HCT116 (cell line): ENCODE results near the gene MBD5. TPM values are rescaled to one million over a fixed set of nuclear protein-coding genes. Genes with fewer than 3 reads are reported as not detected.

ENCODE experiments used
- ATAC-seq: fragments of 200-7000 bp; cut with Tn5 transposase; 2 replicates; pipeline ENCODE4 v1.9.1; 2020; ENCODE audit warnings: mild to moderate bottlenecking, moderate library complexity
- BruUV-seq: library from RNA; stranded (reverse); fragments of 400-500 nt; replicated peaks from 2 replicates; lab custom pipeline; 2021; lab: Mats Ljungman, UMichigan
- CTCF ChIA-PET: fragments of 300-600 bp; sonication (Branson Sonifier 250); formaldehyde crosslinking; loops from one replicate; lab custom pipeline; 2021; ENCODE audit warnings: antibody characterized with exemption; lab: Charles Lee
- POLR2A ChIA-PET: fragments of 300-600, 350-600 bp; sonication (Branson Sonifier 250); formaldehyde crosslinking; loops from one replicate; lab custom pipeline; 2021; ENCODE audit warnings: antibody characterized with exemption; lab: Charles Lee
- RAD21 ChIA-PET, 2 experiments: fragments of 300-600 bp; sonication (Branson Sonifier 250); formaldehyde crosslinking; loops; one replicate each; lab custom pipeline; 2023; ENCODE audit warnings: low total read pairs in 2 of 2; ENCODE audit not compliant: uncharacterized antibody in 2 of 2, unreplicated experiment in 2 of 2, low non-redundant PET in 1 of 2; lab: Charles Lee
- DNase-seq: peaks from one replicate; pipeline ENCODE4 v3.0.0-alpha.2; 2010; ENCODE audit warnings: low read depth, low spot score
- H2AFZ ChIP-seq: fragments of 200-600 bp; shearing (Covaris generic), sonication (generic); 2 replicates; pipeline ENCODE4 v1.6.1; 2017; ENCODE audit warnings: low read depth, mixed run types, mixed read lengths, antibody characterized with exemption, low read length; ENCODE audit not compliant: poor library complexity, severe bottlenecking
- H3K27ac ChIP-seq: 2 replicates; pipeline ENCODE4 v1.5.1; 2012; ENCODE audit warnings: low read depth, low read length
- H3K27me3 ChIP-seq: fragments of 200-600 bp; sonication (generic); 2 replicates; pipeline ENCODE4 v1.6.1; 2016; ENCODE audit warnings: mixed run types, low read length, mixed read lengths; ENCODE audit not compliant: insufficient read depth
- H3K36me3 ChIP-seq, 2 experiments: fragments of 200-500 bp in 1 of 2; fragments of 200-600 bp in 1 of 2; sonication (Bioruptor generic) in 1 of 2; sonication (generic) in 1 of 2; 2 replicates each; pipeline versions ENCODE4 v1.5.1 to v1.6.1; 2014 to 2016; ENCODE audit warnings: low read length in 2 of 2, inconsistent platforms in 1 of 2, mixed read lengths in 1 of 2, mixed run types in 1 of 2; ENCODE audit not compliant: insufficient read depth in 2 of 2, control insufficient read depth in 1 of 2
- H3K4me1 ChIP-seq, 2 experiments: fragments of 200-600 bp in 1 of 2; sonication (generic) in 1 of 2; 2 replicates each; pipeline versions ENCODE4 v1.5.1 to v1.6.1; 2012 to 2017; ENCODE audit warnings: low read length in 2 of 2, inconsistent platforms in 1 of 2, mild to moderate bottlenecking in 1 of 2, mixed read lengths in 1 of 2, mixed run types in 1 of 2, moderate library complexity in 1 of 2; ENCODE audit not compliant: insufficient read depth in 2 of 2, control insufficient read depth in 1 of 2
- H3K4me2 ChIP-seq: fragments of 200-600 bp; sonication (generic); 2 replicates; pipeline ENCODE4 v1.6.1; 2017; ENCODE audit warnings: mixed run types, low read length, mixed read lengths
- H3K4me3 ChIP-seq, 2 experiments: fragments of 200-600 bp in 1 of 2; sonication (generic) in 1 of 2; replicated peaks in 1 of 2; 2 replicates each; pipeline ENCODE4 v1.5.1; 2011 to 2016; ENCODE audit warnings: low read length in 2 of 2, control low read depth in 1 of 2, low read depth in 1 of 2, mild to moderate bottlenecking in 1 of 2, mixed read lengths in 1 of 2, mixed run types in 1 of 2
- H3K79me2 ChIP-seq: fragments of 200-600 bp; sonication (generic); 2 replicates; pipeline ENCODE4 v1.6.1; 2017; ENCODE audit warnings: mild to moderate bottlenecking, mixed run types, low read length, moderate library complexity, mixed read lengths; ENCODE audit not compliant: insufficient read depth
- H3K9ac ChIP-seq: fragments of 200-600 bp; sonication (generic); 2 replicates; pipeline ENCODE4 v1.6.1; 2016; ENCODE audit warnings: low read length, mixed read lengths
- H3K9me2 ChIP-seq: fragments of 200-600 bp; sonication (generic), shearing (Covaris generic); 2 replicates; pipeline ENCODE4 v1.6.1; 2017; ENCODE audit warnings: mixed run types, mild to moderate bottlenecking, moderate library complexity; ENCODE audit not compliant: insufficient read depth
- H3K9me3 ChIP-seq, 2 experiments: fragments of 200-500 bp in 1 of 2; fragments of 200-600 bp in 1 of 2; sonication (Bioruptor generic) in 1 of 2; sonication (generic) in 1 of 2; 2 replicates each; pipeline ENCODE4 v1.6.1; 2014 to 2017; ENCODE audit warnings: low read length in 2 of 2, mixed read lengths in 2 of 2, inconsistent platforms in 1 of 2, low read depth in 1 of 2, mild to moderate bottlenecking in 1 of 2, mixed run types in 1 of 2, moderate library complexity in 1 of 2; ENCODE audit not compliant: control insufficient read depth in 1 of 2, insufficient read depth in 1 of 2
- H4K20me1 ChIP-seq: fragments of 200-600 bp; sonication (generic), shearing (Covaris generic); 2 replicates; pipeline ENCODE4 v1.6.1; 2017; ENCODE audit warnings: mixed run types, mild to moderate bottlenecking, moderate library complexity; ENCODE audit not compliant: insufficient read depth
- ATF3 ChIP-seq: IDR thresholded peaks from 2 replicates; pipeline ENCODE4 v1.6.1; 2012
- CBX3 ChIP-seq: IDR thresholded peaks from 2 replicates; pipeline ENCODE4 v1.6.1; 2012; ENCODE audit warnings: low read depth
- CEBPB ChIP-seq: IDR thresholded peaks from 2 replicates; pipeline ENCODE4 v1.6.1; 2012; ENCODE audit warnings: low read depth
- EGR1 ChIP-seq: IDR thresholded peaks from 2 replicates; pipeline ENCODE4 v1.6.1; 2012; ENCODE audit warnings: low read depth
- ELF1 ChIP-seq: IDR thresholded peaks from 2 replicates; pipeline ENCODE4 v1.6.1; 2012; ENCODE audit warnings: low read depth, borderline replicate concordance
- EZH2 ChIP-seq: fragments of 200-600 bp; sonication (generic); IDR thresholded peaks from 2 replicates; pipeline ENCODE4 v1.6.1; 2017; ENCODE audit warnings: antibody characterized with exemption, mixed run types
- EZH2phosphoT487 ChIP-seq: fragments of 200-600 bp; IDR thresholded peaks from 2 replicates; pipeline ENCODE4 v1.6.1; 2018; ENCODE audit warnings: antibody characterized with exemption, borderline replicate concordance
- FOSL1 ChIP-seq: IDR thresholded peaks from 2 replicates; pipeline ENCODE4 v1.6.1; 2012; ENCODE audit warnings: low read depth
- JUND ChIP-seq: IDR thresholded peaks from 2 replicates; pipeline ENCODE4 v1.6.1; 2012
- POLR2A ChIP-seq: IDR thresholded peaks from 2 replicates; pipeline ENCODE4 v1.7.0; 2011; ENCODE audit warnings: borderline replicate concordance; ENCODE audit not compliant: insufficient read depth, insufficient read length; ENCODE audit errors: extremely low read depth
- POLR2AphosphoS5 ChIP-seq: IDR thresholded peaks from 2 replicates; pipeline ENCODE4 v1.6.1; 2011; ENCODE audit warnings: mild to moderate bottlenecking, low read depth, low read length, moderate library complexity
- RAD21 ChIP-seq: IDR thresholded peaks from 2 replicates; pipeline ENCODE4 v1.6.1; 2012; ENCODE audit warnings: low read depth, mild to moderate bottlenecking
- SRF ChIP-seq: IDR thresholded peaks from 2 replicates; pipeline ENCODE4 v1.6.1; 2012; ENCODE audit warnings: low read depth
- TCF7L2 ChIP-seq: IDR thresholded peaks from 2 replicates; pipeline ENCODE4 v1.7.0; 2011; ENCODE audit warnings: borderline replicate concordance, inconsistent platforms; ENCODE audit not compliant: insufficient read depth, insufficient read length; ENCODE audit errors: extremely low read depth
- YY1 ChIP-seq: IDR thresholded peaks from 2 replicates; pipeline ENCODE4 v1.6.1; 2011; ENCODE audit warnings: low read length, low read depth, moderate library complexity, mild to moderate bottlenecking; ENCODE audit not compliant: insufficient replicate concordance; ENCODE audit errors: extremely low read depth
- ZFX ChIP-seq: fragments of 450-650 bp; IDR thresholded peaks from 2 replicates; pipeline ENCODE4 v1.6.1; 2017
- ZNF274 ChIP-seq: fragments of 200-500 bp; sonication (Bioruptor generic); IDR thresholded peaks from 2 replicates; pipeline ENCODE4 v1.6.1; 2014; ENCODE audit warnings: mild to moderate bottlenecking, low read depth, low read length, inconsistent platforms
- intact Hi-C: fragments of 100-400 bp; cut with micrococcal nuclease; formaldehyde crosslinking; loops from 2 replicates; pipeline ENCODE4 v1.10.0; 2022
- total RNA-seq: library from RNA; stranded (reverse); gene quantifications from one replicate; pipeline ENCODE4 v1.2.1, GENCODE V29; 2021; ENCODE audit not compliant: unreplicated experiment
- TF ChIP-seq, protein P1 (sequence below): IDR thresholded peaks from 2 replicates; pipeline ENCODE4 v1.6.1; 2012; ENCODE audit warnings: low read depth
- TF ChIP-seq, protein P2 (sequence below): IDR thresholded peaks from 2 replicates; pipeline ENCODE4 v1.6.1; 2012
- TF ChIP-seq, protein P3 (sequence below), 3 experiments: fragments of 200-600 bp in 1 of 3; sonication (generic) in 1 of 3; IDR thresholded peaks in 2 of 3; conservative IDR thresholded peaks in 1 of 3; 2 replicates each; pipeline ENCODE4 v1.5.1; 2012 to 2017; ENCODE audit warnings: low read depth in 2 of 3, low read length in 2 of 3, antibody characterized with exemption in 1 of 3, borderline replicate concordance in 1 of 3, control low read depth in 1 of 3, mild to moderate bottlenecking in 1 of 3, mixed read lengths in 1 of 3, mixed run types in 1 of 3, moderate library complexity in 1 of 3; ENCODE audit not compliant: insufficient read depth in 1 of 3

Gene MBD5
- total RNA-seq, 1 experiment from 2014 or later, result 20.5 TPM

- TF ChIP-seq, protein P1, sequence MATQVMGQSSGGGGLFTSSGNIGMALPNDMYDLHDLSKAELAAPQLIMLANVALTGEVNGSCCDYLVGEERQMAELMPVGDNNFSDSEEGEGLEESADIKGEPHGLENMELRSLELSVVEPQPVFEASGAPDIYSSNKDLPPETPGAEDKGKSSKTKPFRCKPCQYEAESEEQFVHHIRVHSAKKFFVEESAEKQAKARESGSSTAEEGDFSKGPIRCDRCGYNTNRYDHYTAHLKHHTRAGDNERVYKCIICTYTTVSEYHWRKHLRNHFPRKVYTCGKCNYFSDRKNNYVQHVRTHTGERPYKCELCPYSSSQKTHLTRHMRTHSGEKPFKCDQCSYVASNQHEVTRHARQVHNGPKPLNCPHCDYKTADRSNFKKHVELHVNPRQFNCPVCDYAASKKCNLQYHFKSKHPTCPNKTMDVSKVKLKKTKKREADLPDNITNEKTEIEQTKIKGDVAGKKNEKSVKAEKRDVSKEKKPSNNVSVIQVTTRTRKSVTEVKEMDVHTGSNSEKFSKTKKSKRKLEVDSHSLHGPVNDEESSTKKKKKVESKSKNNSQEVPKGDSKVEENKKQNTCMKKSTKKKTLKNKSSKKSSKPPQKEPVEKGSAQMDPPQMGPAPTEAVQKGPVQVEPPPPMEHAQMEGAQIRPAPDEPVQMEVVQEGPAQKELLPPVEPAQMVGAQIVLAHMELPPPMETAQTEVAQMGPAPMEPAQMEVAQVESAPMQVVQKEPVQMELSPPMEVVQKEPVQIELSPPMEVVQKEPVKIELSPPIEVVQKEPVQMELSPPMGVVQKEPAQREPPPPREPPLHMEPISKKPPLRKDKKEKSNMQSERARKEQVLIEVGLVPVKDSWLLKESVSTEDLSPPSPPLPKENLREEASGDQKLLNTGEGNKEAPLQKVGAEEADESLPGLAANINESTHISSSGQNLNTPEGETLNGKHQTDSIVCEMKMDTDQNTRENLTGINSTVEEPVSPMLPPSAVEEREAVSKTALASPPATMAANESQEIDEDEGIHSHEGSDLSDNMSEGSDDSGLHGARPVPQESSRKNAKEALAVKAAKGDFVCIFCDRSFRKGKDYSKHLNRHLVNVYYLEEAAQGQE, result no peak
- no peak for TF ChIP-seq POLR2A
- no peak for TF ChIP-seq CEBPB
- no peak for TF ChIP-seq ATF3
- TF ChIP-seq EGR1, result no peak
- no peak for TF ChIP-seq POLR2AphosphoS5
- TF ChIP-seq, all 23 proteins: peak for 0
Observed at GRCh38 chr2:148351437-148352143, 330.7 kb downstream of the MBD5 start (continued).

- Histone ChIP-seq H3K4me2 (no peak overlapping the region), H3K27ac (no peak overlapping the region), H3K4me1 (no peaks in the 10 kb centered on the region), H2AFZ (no peak overlapping the region), H3K79me2 (no peaks in the 10 kb centered on the region), H3K9ac (no peak overlapping the region), H3K27me3 (no peaks in the 10 kb centered on the region), H3K9me2 (no peaks in the 10 kb centered on the region), H4K20me1 (no peaks in the 10 kb centered on the region), H3K36me3 (no peaks in the 10 kb centered on the region), H3K4me3 (no peak overlapping the region), H3K9me3 (no peaks in the 10 kb centered on the region)
- CTCF ChIA-PET, result no interaction called here
- TF ChIP-seq TCF7L2 (no peak), CEBPB (no peak), CBX3 (no peak), YY1 (no peak), ZFX (no peak), JUND (no peak), ELF1 (no peak), ATF3 (no peak), RAD21 (no peak), EZH2phosphoT487 (no peak), EZH2 (no peak), EGR1 (no peak), POLR2AphosphoS5 (no peak), FOSL1 (no peak), ZNF274 (no peak), SRF (no peak), POLR2A (no peak)
- TF ChIP-seq, protein P2, sequence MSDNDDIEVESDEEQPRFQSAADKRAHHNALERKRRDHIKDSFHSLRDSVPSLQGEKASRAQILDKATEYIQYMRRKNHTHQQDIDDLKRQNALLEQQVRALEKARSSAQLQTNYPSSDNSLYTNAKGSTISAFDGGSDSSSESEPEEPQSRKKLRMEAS, result no peak
- TF ChIP-seq, protein P3, sequence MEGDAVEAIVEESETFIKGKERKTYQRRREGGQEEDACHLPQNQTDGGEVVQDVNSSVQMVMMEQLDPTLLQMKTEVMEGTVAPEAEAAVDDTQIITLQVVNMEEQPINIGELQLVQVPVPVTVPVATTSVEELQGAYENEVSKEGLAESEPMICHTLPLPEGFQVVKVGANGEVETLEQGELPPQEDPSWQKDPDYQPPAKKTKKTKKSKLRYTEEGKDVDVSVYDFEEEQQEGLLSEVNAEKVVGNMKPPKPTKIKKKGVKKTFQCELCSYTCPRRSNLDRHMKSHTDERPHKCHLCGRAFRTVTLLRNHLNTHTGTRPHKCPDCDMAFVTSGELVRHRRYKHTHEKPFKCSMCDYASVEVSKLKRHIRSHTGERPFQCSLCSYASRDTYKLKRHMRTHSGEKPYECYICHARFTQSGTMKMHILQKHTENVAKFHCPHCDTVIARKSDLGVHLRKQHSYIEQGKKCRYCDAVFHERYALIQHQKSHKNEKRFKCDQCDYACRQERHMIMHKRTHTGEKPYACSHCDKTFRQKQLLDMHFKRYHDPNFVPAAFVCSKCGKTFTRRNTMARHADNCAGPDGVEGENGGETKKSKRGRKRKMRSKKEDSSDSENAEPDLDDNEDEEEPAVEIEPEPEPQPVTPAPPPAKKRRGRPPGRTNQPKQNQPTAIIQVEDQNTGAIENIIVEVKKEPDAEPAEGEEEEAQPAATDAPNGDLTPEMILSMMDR (IDR thresholded peaks at IDR 0.05 in 2 of 3, conservative IDR thresholded peaks at IDR 0.05 in 1 of 3; ENCODE audit: borderline replicate concordance in 1 of 3, insufficient read depth in 1 of 3, low read depth in 2 of 3, low read length in 2 of 3), result no peak
- BruUV-seq, result no TSS peak
- intact Hi-C loops, result no loop called here
- POLR2A ChIA-PET, result no interaction called here
- no peak for DNase-seq
- RAD21 ChIA-PET, result no interaction called here
- ATAC-seq, result no peak
Observed at GRCh38 chr2:148358375-148358774, 337.5 kb downstream of the MBD5 start.
